Fibroblast of lung (primary cell): ENCODE measurements around the gene PSD2.
A peak's percentile ranks its signal among the peaks of the same experiment; 100 is the strongest.

Source experiments
- CTCF ChIP-seq, 2 donors: IDR thresholded peaks in 1 of 2; conservative IDR thresholded peaks in 1 of 2; 1 replicate in 1 of 2; 2 replicates in 1 of 2; pipeline ENCODE4 v1.5.1; 2011 to 2012; ENCODE audit warnings: low read length in 2 of 2, control low read depth in 1 of 2, inconsistent platforms in 1 of 2, low read depth in 1 of 2, mild to moderate bottlenecking in 1 of 2
- EZH2 ChIP-seq: IDR thresholded peaks from 2 replicates; pipeline ENCODE4 v1.5.1; 2012; ENCODE audit warnings: low read length, control low read depth, mild to moderate bottlenecking; ENCODE audit errors: missing control alignments

- peak; percentile 67 to 81 for TF ChIP-seq CTCF (conservative IDR thresholded peaks at IDR 0.05 in 1 of 2, IDR thresholded peaks at IDR 0.05 in 1 of 2; ENCODE audit: low read depth in 1 of 2, low read length in 2 of 2)
- no peak for TF ChIP-seq EZH2
Observed at GRCh38 chr5:139774980-139775661, 20.5 kb upstream of the PSD2 start.
